Stimulated activated CD4-positive, alpha-beta T cell treated with anti-CD3 and anti-CD28 coated beads, Interleukin-4, amount 100 ng/mL, for 4 hours (primary cell): ENCODE results near the gene ZNF200.
"Not testable (repeated sequence)": the region's sequence is repeated elsewhere in the genome, so short reads cannot be mapped to it uniquely, and the experiment has no call there.

Experiments
- DNase-seq, 2 experiments: peaks; one replicate each; pipeline ENCODE4 v3.0.0-alpha.2; 2020

ZNF200 gene

GRCh38 chr16:3198334-3199072 lies 36.5 kb downstream of the ZNF200 start:
- DNase-seq, result no peak

- DNase-seq, result not testable (repeated sequence)
Measured at GRCh38 chr16:3197694-3198333, 37.1 kb downstream of the ZNF200 start.

- no peak for DNase-seq
Measured at GRCh38 chr16:3195975-3196374, 39.0 kb downstream of the ZNF200 start.

GRCh38 chr16:3194792-3195191 lies 40.2 kb downstream of the ZNF200 start:
- DNase-seq, result no peak

GRCh38 chr16:3193221-3194212 lies 41.4 kb downstream of the ZNF200 start:
- DNase-seq, result no peak

GRCh38 chr16:3192476-3193019 lies 42.4 kb downstream of the ZNF200 start:
- no peak for DNase-seq

GRCh38 chr16:3190949-3191353 lies 44.0 kb downstream of the ZNF200 start:
- DNase-seq, result no peak

GRCh38 chr16:3189869-3190268 lies 45.1 kb downstream of the ZNF200 start:
- DNase-seq, result no peak

GRCh38 chr16:3188925-3189825 lies 45.8 kb downstream of the ZNF200 start:
- DNase-seq, result peak in 1 of 2 experiments; percentile 53

GRCh38 chr16:3188675-3188924 lies 46.4 kb downstream of the ZNF200 start:
- no peak for DNase-seq

GRCh38 chr16:3187798-3188674 lies 46.9 kb downstream of the ZNF200 start, which contains the start of gene OR1F1:
OR1F1 (plus strand) TSS chr16:3188204.
- DNase-seq, result peak; percentile 45 to 58

GRCh38 chr16:3186946-3187690 lies 47.8 kb downstream of the ZNF200 start:
- DNase-seq, result no peak

- no peak for DNase-seq
Measured at GRCh38 chr16:3183445-3184139, 51.4 kb downstream of the ZNF200 start.

GRCh38 chr16:3182608-3183444 lies 52.1 kb downstream of the ZNF200 start:
- peak in 1 of 2 experiments; percentile 55 for DNase-seq

- not testable (repeated sequence) for DNase-seq
Measured at GRCh38 chr16:3182293-3182607, 52.7 kb downstream of the ZNF200 start.

- DNase-seq, result no peak
Measured at GRCh38 chr16:3180445-3180878, 54.5 kb downstream of the ZNF200 start.

- no peak for DNase-seq
Measured at GRCh38 chr16:3179651-3180050, 55.3 kb downstream of the ZNF200 start.

- DNase-seq, result no peak
Measured at GRCh38 chr16:3175157-3176093, 59.5 kb downstream of the ZNF200 start.
